Measurements from ENCODE around the gene CHD2.

CHD2 gene

DNA sequence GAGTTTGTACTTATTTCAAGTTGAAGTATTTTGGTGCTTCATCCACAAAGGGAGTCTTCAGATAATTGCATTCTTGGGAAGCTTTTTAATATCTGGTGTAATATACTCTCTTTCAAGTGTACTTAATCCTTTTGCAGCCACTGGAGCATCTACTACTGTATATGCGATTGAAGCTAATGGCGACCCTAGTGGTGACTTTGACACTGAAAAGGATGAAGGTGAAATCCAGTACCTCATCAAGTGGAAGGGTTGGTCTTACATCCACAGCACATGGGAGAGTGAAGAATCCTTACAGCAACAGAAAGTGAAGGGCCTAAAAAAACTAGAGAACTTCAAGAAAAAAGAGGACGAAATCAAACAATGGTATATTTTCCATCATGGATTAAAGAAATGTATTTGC, 42.6 kb downstream of the CHD2 start:
- peaks cover 89% of the 10 kb centered on the region for H3K36me3 ChIP-seq (ENCODE audit: control insufficient read depth, low read length)
- H3K4me2 ChIP-seq (ENCODE audit: low read length) = no peak overlapping the region
- no peak overlapping the region for H3K4me3 ChIP-seq (ENCODE audit: low read length)
- no peak overlapping the region for H3K27ac ChIP-seq (ENCODE audit: low read depth, low read length)
- no peaks in the 10 kb centered on the region for H3K79me2 ChIP-seq (ENCODE audit: control insufficient read depth, low read length)
- H3K9me3 ChIP-seq (ENCODE audit: control insufficient read depth, insufficient read depth, low read length) = peaks cover 8% of the 10 kb centered on the region; the same call in 1 of the 2 replicates
- TF ChIP-seq, protein P1, sequence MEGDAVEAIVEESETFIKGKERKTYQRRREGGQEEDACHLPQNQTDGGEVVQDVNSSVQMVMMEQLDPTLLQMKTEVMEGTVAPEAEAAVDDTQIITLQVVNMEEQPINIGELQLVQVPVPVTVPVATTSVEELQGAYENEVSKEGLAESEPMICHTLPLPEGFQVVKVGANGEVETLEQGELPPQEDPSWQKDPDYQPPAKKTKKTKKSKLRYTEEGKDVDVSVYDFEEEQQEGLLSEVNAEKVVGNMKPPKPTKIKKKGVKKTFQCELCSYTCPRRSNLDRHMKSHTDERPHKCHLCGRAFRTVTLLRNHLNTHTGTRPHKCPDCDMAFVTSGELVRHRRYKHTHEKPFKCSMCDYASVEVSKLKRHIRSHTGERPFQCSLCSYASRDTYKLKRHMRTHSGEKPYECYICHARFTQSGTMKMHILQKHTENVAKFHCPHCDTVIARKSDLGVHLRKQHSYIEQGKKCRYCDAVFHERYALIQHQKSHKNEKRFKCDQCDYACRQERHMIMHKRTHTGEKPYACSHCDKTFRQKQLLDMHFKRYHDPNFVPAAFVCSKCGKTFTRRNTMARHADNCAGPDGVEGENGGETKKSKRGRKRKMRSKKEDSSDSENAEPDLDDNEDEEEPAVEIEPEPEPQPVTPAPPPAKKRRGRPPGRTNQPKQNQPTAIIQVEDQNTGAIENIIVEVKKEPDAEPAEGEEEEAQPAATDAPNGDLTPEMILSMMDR (IDR thresholded peaks at IDR 0.05; ENCODE audit: low read depth, low read length, poor library complexity, severe bottlenecking) = no peak
- TF ChIP-seq EZH2phosphoT487 (IDR thresholded peaks at IDR 0.05; ENCODE audit: borderline replicate concordance, low read length) = no peak
- no peaks in the 10 kb centered on the region for H3K9me2 ChIP-seq (replicated peaks; ENCODE audit: control insufficient read depth, low read length)
- H3K4me1 ChIP-seq (ENCODE audit: control insufficient read depth, low read length) = no peaks in the 10 kb centered on the region
- H3K27me3 ChIP-seq (ENCODE audit: control insufficient read depth, low read length) = no peaks in the 10 kb centered on the region
- H4K20me1 ChIP-seq (ENCODE audit: control insufficient read depth, insufficient read depth, low read depth, low read length) = no peaks in the 10 kb centered on the region
- H3F3A ChIP-seq (ENCODE audit: control insufficient read depth, insufficient read depth) = no peaks in the 10 kb centered on the region

DNA sequence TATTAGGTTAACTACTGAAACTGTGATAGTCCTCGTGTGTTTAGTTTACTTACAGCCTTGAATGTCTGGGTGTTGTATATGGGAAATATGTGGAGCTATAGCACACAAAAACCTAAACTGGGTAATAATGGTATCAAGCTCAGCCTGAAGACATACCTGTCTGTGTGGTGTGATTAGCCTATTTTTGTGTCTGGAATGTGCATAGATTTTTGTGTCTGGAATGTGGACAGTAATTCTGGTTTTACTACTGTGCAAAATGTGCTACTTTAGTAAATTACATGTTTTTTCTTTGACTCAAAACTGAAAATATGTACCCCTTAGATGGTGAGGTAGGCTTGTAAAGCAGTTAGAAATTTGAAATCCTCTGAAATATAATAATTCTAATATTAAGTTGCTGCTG, 43.5 kb downstream of the CHD2 start:
- H3K4me1 ChIP-seq (ENCODE audit: control insufficient read depth, low read length) = no peaks in the 10 kb centered on the region
- peaks cover 16% of the 10 kb centered on the region for H3K9me3 ChIP-seq (ENCODE audit: control insufficient read depth, insufficient read depth, low read length)
- H3K27me3 ChIP-seq (ENCODE audit: control insufficient read depth, low read length) = no peaks in the 10 kb centered on the region
- no peaks in the 10 kb centered on the region for H3K79me2 ChIP-seq (ENCODE audit: control insufficient read depth, low read length)
- no peak overlapping the region for H3K27ac ChIP-seq (ENCODE audit: low read depth, low read length)
- no peaks in the 10 kb centered on the region for H3K9me2 ChIP-seq (replicated peaks; ENCODE audit: control insufficient read depth, low read length)
- peaks cover 91% of the 10 kb centered on the region for H3K36me3 ChIP-seq (ENCODE audit: control insufficient read depth, low read length)
- H4K20me1 ChIP-seq (ENCODE audit: control insufficient read depth, insufficient read depth, low read depth, low read length) = no peaks in the 10 kb centered on the region
- H3K4me2 ChIP-seq (ENCODE audit: low read length) = no peak overlapping the region
- TF ChIP-seq EZH2phosphoT487 (IDR thresholded peaks at IDR 0.05; ENCODE audit: borderline replicate concordance, low read length) = no peak
- TF ChIP-seq, protein P1 (IDR thresholded peaks at IDR 0.05; ENCODE audit: low read depth, low read length, poor library complexity, severe bottlenecking) = no peak
- H3K4me3 ChIP-seq (ENCODE audit: low read length) = no peak overlapping the region
- H3F3A ChIP-seq (ENCODE audit: control insufficient read depth, insufficient read depth) = no peaks in the 10 kb centered on the region

DNA sequence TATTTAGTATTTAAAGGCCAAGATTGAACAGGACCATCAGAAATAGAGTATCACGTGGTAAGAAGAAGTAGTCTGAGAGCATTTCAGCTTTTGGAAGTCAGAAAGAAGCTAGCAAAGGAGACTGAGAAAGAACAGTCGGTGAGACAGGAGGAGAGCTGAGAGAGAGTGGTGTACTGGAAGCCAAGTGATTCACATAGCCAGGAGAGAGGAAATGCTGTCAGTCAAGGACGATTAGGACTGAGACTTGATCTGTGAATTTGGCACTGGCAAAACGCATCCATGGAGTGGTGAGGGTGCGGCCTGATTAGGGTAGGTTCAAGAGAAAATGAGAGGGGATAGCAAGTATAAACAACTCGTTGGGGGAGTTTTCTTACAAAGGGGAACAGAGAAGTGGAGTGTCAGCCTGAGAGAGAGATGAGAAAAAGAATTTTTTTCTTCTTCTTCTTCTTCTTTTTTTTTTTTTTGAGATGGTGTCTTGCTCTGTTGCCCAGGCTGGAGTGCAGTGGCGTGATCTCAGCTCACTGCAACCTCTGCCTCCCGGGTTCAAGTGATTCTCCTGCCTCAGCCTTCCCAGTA, 44.9 kb downstream of the CHD2 start:
- Histone ChIP-seq H3F3A (ENCODE audit: control insufficient read depth, insufficient read depth) (no peaks in the 10 kb centered on the region), H3K79me2 (ENCODE audit: control insufficient read depth, low read length) (no peaks in the 10 kb centered on the region), H3K4me1 (ENCODE audit: control insufficient read depth, low read length) (no peaks in the 10 kb centered on the region), H3K9me2 (replicated peaks; ENCODE audit: control insufficient read depth, low read length) (no peaks in the 10 kb centered on the region), H3K9me3 (ENCODE audit: control insufficient read depth, insufficient read depth, low read length) (peaks cover 31% of the 10 kb centered on the region), H3K4me3 (ENCODE audit: low read length) (no peak overlapping the region), H3K4me2 (ENCODE audit: low read length) (no peak overlapping the region), H3K27ac (ENCODE audit: low read depth, low read length) (no peak overlapping the region), H3K27me3 (ENCODE audit: control insufficient read depth, low read length) (no peaks in the 10 kb centered on the region), H4K20me1 (ENCODE audit: control insufficient read depth, insufficient read depth, low read depth, low read length) (no peaks in the 10 kb centered on the region), H3K36me3 (ENCODE audit: control insufficient read depth, low read length) (peaks cover 91% of the 10 kb centered on the region)
- TF ChIP-seq, protein P1 (IDR thresholded peaks at IDR 0.05; ENCODE audit: low read depth, low read length, poor library complexity, severe bottlenecking) = no peak
- no peak for TF ChIP-seq EZH2phosphoT487 (IDR thresholded peaks at IDR 0.05; ENCODE audit: borderline replicate concordance, low read length)
